Nucleus accumbens (tissue), 56 donors: Measurements from ENCODE around the gene FGF21.
A peak's percentile ranks its signal among the peaks of the same experiment; 100 is the strongest.
"Not testable (repeated sequence)": the region's sequence is repeated elsewhere in the genome, so short reads cannot be mapped to it uniquely, and the experiment has no call there.

Experiments used
- DNase-seq, 56 donors: peaks; one replicate each; lab custom pipeline; 2025; lab: John Stamatoyannopoulos, UW

Gene FGF21, protein sequence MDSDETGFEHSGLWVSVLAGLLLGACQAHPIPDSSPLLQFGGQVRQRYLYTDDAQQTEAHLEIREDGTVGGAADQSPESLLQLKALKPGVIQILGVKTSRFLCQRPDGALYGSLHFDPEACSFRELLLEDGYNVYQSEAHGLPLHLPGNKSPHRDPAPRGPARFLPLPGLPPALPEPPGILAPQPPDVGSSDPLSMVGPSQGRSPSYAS

DNA sequence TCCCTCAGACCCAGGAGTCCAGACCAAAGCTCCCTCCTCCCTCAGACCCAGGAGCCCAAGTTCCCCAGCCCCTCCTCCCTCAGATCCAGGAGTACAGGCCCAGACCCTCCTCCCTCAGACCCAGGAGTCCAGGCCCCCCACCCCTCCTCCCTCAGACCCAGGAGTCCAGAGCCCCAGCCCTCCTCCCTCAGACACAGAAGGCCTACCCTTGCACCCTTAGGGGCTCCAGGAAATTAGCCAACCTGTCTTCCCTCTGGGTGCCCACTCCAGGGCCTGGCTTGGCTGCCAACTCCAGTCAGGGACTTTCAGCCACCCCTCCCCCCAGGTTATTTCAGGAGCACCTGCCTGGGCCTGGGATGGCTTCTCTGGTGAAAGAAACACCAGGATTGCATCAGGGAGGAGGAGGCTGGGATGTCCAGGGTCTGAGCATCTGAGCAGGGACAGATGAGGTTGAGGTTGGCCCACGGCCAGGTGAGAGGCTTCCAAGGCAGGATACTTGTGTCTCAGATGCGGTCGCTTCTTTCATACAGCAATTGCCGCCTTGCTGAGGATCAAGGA is at the start of gene FGF21:
FGF21 (plus strand) TSS at position 441 of the 558 bp plus-strand sequence. CDS start 713 bp downstream, outside the sequence.
- no peak for DNase-seq

DNA sequence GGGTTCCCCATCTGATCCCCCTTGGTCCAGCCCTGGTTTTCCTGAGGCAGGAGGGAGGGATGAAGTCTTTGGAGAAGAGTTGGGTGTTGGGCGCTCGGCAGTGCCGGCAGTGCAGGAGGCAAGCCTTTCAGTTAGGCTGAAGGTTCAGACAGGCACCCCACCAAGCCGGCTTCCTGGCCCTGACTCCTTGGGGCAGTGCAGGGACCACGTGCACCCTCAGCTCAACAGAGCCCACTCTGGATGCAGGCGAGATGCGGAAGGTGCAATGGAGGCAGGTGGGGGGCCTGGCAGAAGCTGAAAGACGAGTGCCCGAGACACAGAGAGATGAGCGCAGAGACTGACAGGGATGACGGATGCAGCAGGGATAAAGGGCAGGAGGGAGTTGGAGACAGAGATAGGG is 46.9 kb upstream of the FGF21 start:
- DNase-seq, result no peak

DNA sequence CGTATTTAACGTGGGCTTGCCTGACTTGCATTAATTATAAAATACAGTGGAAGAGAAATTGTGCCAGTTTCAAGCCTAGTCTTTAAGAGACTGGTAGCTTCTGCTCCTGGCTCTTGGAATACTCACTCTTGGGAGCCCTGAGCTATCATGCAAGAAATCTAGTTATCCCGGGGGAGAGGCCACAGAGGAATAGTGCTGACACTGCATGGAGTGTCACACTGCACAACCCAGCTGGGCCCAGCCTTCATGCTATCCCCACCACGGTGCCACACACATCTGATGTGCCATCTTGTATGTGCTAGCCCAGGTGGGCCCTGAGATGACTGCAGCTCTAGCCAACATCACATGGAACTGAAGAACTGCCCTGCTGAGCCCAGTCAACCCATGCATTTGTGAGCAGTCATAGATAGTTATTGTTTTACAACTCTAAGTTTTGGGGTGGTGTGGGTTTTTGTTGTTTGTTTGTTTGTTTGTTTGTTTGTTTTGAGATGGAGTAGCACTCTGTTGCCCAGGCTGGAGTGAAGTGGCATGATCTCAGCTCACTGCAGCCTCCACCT is 44.1 kb upstream of the FGF21 start:
- no peak for DNase-seq

DNA sequence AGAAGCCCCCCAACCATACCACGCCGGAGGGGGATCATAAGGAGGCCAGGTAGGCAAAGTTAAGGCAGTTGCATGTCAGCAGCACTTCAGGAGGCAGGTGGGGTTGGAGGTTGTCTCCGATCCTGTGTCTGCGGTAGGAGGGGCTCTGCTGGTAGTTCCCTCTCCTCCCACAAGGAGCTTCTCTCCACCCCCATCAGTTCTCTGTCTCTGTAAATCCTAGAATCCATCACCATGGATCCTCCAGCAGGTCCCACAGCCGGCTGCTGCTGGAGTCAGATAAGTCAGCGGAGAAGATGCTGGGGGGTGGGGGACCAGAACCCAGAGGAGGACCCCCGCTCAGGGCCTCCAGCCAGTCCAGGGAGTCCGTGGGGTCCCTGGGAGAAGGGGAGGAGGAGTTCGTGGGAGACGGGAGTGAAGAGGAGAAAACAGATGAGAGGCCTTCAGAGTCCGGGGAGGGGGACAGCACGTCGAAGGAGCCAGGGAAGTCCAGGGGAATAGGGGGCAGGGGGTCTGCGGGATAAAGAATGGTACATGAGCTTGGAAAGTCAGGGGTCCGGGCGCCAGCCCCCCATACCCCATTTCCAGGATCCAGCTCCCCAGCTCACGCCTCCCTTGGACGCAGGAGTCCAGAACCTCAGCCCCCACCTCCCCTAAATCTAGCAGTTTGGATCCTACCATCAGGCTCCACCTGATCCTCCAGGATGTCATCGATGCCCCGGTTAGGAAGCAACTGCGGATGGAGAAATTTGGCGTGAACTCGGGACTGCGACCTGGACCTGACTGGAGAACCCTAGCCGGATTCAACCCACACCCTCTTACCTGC is 42.1 kb upstream of the FGF21 start:
- DNase-seq, result peak in 13 of 56 donors; percentile 4 to 29 (median 13)

DNA sequence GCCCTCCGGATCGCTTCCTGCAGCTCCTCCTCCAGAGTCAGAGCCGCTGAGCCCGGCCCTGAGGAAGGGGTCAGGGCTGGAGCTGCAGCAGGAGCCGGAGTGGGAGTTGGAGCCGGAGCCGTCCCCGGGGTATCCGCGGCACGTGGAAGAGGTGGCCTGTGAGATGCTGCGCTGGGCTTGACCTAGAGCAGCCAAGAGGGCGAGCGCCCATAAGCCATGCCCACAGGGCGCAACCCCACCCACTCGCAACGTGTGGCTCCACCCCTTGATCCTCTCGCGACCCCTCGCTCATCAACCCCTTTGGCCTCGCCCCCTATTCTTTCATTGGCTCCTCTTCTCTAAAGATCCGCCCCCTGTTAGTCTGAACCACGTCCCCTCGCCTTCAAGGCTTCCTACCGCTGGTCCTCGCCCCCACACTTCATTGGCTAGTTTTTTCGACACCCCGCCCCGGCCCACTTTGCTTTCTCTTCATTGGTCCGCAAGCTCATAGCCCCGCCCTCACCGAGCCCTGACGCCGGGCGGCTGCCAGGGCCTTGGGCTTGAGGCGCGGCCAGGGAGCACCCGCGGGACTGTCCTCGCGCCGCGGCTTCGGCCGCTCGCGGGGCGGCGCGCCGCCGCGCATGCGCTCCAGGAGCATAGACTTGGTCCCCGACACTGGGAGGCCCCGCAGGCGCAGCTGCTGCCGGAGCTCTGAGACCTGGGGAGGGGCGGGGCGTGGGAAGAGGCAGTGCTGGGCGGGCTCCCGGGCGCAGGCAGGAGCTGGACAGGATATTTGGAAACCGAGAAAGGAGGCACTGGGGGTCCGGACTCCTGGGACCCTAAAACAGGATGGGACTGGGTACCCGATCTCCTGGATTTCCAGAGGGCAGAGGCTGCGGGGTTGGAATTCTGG is 41.2 kb upstream of the FGF21 start:
- DNase-seq, result peak; percentile 75 to 100 (median 99)

DNA sequence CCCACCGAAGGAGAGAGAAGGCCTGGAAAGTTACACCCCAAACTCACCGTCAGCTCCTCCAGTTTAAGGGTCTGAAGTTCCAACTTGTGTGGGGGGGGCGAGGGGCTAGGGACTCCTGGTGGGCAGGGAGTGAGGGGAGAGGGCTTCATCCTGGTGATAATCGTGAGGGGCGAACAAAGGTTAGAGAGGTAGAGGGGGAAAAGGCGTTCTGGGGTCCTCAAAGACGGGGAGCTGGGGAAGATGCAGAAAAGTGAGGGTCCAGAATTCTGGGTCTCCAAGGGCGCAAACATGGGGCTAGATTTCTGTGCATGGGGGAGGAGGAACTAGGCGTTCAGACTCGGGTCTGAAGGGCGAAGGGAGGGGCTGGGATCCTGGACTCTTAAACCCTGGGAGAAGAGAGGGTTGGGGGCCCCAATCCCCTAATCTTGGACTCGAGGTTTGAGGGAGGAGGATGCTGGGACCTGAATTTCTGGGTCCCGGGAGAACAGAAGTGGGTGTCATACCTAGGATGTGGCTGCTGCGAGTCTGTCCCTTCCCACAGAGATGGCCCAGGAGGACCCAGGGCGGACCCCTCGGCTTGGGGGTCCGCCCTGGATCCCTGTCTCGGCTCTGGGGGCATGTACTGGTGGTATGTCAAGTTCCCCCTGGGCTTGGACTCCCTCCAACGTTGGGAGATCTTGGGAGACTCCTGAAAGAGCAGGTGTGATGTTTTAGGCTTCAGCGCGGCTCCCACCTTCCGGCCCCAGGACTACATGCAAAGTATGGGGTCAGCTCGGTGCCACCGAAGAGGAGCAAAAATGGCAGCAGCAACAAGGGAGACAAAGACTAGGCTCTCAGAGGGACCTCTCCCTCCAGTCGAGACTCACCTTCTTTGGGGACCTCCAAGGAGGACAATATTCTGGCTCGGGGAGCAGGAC is 40.3 kb upstream of the FGF21 start:
- peak in 3 of 56 donors; percentile 9 to 58 (median 16) for DNase-seq

DNA sequence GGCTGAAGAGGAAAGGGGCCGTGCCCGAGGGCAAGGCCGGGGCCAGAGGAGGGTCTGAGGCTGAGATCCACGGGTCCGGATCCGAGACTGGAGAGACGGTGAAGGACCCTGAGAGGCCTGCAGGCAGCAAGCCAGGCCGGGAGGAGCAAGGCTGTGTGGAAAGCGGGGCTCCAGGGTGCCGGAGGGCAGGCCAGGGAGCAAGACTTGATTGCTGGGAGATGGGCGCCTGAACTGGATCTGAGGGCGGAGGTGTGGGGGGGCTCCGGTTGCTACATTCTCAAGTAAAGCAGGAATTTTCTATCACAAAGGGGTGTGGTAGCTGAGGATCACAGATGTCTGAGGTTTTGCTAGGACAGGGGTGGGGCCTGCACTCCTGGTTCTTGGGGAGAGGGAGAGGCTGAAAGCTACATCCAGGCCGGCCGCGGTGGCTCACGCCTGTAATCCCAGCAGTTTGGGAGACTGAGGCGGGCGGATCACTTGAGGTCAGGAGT is 39.6 kb upstream of the FGF21 start:
- no peak for DNase-seq

DNA sequence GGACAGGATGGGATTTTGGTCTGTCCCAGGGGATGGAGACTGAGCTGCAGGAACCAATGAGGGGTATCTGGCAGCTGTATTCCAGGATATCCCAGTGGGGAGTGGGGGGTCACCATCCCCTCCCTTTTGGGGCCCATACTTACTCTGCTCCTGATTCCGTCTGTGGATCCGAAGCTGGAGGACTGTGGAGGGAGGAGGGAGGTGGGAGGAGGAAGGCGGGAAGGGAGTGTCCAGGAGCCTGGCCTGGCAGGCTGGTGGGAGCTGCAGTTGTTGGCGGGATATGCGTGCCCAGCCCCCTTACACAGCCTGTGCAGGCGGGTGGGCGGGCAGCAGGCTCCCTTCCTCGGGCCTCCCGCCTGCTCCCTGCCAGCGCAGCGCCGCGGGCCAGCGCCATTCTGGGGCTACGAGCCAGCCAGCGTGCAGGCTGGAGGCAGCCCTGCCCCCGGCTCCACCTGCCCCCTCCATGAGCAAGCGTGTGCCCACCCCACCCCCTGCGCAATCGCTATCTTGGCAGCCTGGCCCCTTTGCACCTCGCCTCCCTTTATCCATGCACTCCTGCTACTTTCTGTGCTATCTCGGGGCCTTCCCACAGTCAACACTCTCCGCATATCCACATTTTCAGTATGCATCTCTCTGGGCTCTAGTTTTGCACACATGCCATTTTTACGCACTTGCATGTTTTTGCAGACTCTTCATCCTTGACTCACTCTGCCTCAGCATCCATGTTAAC is 38.6 kb upstream of the FGF21 start:
- DNase-seq, result peak in 48 of 56 donors; percentile 8 to 76 (median 44)

DNA sequence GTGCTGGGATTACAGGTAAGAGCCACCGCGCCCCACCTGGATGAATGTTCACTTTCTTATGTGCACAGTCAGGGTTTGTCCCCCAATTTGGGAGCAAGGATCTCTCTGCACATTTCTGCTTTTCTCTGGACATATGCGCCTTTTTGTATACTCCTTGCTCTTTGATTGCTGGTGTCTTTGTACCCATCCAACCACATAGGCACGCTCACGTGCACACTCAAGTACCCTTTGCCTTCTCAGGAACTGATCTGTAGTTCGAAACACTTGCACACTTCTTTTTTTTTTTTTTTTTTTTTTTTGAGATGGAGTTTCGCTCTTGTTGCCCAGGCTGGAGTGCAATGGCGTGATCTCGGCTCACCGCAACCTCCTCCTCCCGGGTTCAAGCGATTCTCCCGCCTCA is 37.2 kb upstream of the FGF21 start:
- not testable (repeated sequence) for DNase-seq

DNA sequence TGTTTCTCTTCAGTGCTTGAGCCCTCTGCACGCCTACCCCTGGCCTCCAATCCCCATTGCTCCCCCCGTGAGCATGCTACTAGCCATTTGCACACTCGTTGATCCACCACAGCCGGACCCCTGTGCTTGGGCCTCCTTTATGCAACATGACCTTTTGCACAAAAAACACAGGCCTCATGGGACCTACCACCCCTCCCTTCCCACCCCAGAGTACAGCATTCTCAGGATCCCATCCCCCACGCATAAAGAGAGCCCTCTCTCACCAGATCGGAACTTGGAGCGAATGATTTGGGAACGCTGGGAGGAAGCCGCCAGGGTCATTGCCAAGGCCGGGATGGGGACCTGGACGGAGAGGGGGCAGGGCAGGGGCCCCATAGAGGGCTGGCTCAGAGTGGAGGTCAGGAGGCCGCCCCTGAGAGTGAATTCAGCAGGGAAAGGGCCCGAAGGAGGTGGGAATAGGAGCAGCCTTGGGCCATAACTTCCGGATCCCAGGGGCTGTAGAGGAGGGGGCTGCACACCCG is 36.6 kb upstream of the FGF21 start:
- DNase-seq, result no peak

DNA sequence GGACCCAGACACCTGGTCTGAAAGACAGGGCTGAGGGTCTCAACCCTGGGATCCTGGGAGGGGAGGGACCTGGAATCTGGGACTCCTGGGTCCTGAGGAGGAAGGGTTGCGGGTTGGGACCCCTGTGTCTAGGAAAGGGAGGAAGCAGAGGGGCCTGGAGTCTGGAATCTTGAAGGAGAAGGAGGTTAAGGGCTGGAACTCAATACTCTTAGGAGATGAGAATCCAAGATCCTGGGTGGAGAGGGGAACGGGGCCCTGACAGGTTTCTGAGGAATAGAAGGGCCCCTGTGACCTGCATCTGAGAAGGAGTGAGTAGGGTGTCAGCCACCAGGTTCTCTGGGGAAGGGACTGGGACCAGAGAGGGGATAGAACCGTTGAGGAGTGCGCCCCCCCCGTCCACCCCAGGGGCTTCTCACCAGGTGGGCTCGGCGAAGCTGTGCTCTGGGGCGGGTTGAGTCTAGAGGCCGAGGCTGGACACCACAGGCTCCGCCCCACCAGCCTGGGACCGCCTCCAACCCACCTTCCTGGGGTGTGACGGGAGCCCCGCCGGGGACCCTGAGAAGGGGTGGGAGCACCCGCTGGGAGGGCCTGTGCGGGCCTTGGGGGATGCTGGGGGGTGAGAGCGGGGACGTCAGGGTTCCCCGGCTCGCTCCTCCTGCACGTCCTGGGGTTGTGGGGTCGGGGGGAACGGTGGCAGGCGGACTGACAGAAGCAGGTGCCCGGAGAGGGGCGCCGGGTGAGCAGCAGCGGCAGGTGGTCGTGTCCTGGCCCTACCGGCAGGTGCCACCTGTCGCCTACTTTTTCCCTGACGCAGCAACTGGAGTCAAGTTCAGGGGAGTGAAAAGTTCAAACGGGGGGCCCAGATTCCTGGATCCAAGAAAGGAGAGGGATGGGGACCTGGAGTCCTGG is 35.8 kb upstream of the FGF21 start, which contains the start of gene MAMSTR:
MAMSTR (minus strand) TSS at position 463 of the 909 bp plus-strand sequence. CDS start 694 bp downstream, outside the sequence.
- no peak for DNase-seq

DNA sequence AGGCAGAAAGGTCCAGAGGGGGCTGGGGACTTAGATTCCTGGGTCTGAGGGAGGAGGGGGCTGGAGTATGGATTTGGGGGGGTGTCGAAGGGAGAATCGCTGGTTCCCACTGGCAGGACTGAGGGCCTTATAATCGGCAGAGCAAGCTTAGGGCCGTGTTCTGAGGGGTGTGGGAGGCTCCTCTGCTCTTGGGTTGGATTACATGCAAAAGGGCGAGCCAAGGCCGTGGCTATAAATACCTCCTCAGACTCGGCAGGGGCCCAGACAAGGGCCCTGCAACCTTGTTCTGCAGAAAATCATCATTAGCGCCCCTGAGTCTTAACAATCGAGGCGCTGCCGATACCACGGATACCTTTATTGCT is 35.1 kb upstream of the FGF21 start:
- no peak for DNase-seq

DNA sequence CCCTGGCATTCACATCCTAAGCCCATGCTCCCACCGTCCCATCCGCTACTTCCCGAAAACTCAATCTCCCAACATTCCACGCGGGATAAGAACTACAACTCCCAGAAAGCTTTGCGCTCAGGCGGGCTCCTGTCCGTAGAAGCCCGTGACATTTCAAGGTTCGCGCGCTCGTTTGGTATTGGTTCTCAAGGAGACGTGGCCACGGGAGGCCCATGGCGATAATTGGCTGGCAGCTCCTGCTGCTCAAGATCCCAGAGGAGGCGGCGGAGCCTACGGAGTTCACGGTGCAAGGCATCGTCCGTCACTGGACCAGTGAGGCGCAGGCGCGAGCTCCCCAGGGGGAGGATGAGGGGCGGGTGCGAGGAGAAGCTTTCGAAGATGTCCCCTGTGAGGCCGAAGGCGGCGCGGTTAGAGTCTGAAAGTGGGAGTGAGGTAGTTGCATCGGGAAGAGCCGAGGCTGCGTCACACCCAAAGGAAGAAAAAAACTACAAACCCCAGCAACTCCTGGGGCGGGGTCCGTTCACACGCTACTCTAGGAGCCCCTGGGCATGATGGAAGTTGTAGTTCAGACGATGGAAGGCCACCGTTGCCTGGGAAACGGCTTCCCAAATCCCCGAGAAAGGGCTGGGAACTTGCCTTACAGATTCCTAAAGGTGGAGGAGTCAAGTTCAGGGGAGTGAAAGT is 34.6 kb upstream of the FGF21 start:
- peak; percentile 84 to 100 (median 98) for DNase-seq

DNA sequence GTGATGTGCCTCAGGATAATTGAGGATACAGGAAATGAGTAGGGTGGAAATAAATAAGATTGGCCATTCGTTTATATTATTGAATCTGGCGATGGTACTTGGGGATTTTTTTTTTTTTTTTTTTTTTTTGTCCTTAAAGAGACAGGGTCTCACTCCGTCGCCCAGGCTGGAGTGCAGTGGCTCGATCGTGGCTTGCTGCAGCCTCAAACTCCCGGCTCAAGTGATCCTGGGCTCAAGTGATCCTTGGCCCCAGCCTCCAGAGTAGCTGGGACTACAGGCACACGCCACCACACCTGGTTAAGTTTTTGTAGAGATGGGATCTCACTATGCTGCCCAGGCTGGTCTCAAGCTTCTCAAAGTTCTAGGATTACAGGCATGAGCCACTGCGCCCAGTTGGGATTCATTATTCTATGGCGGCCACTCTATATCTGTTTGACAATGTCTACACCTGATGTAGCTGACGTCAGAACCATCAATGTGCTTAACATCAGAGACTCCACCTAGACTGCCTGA is 33.1 kb upstream of the FGF21 start:
- DNase-seq, result no peak

DNA sequence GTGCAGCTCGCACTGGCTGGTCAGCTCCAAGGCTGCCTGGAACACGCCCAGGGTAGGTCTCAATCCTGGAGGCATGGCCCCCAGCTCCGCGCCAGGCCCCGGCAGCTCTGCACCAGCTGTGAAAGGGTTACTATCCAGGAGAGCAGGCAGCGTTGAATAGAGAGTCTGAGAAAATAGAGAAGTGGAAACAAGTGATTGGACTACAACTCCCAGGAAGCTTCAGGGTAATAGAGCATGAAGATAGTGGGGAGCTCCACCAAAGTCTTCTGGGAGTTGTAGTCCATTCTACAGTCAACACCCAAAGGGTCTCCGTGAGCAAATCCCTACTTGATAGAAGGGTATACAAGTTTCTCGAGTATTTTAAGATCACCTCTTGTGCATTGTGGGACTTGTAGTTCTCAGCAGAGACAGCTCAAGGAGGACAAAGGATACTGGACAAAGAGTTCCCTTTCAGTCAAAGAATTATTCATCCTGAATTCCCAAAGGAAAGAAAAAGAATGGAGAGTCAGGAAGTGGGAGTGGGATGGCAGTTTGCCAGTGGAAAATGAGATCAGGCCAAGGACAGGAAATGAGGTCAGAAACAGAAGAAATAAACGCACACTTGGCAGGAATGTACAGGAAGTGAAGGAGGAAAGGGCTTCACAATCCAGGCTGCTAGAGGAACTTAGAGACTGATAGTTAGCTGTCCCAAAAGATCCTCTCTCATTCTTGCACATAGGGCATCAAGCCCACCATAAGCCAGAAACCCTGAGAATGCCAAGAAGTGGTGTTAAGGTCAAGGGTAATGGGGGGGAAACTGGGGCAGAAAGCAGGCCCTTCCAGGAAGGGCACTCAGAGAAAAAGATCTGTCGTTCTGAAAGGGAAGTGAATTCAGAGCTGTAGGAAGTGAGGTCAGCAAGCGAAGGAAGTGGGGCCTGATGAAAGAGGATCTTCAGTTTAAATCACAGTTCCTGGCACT is 30.2 kb upstream of the FGF21 start:
- DNase-seq, result peak in 13 of 56 donors; percentile 5 to 45 (median 19)
